Lower lobe of right lung (tissue), 2 donors: ENCODE results near the gene CXCL3. TPM values are rescaled to one million over a fixed set of nuclear protein-coding genes. Genes with fewer than 3 reads are reported as not detected.
A peak's percentile ranks its signal among the peaks of the same experiment; 100 is the strongest.

Source experiments
- ATAC-seq, 2 donors: fragments of 200-7000 bp; cut with Tn5 transposase; one replicate each; pipeline ENCODE4 v1.9.1; 2020 to 2022; ENCODE audit warnings: mild to moderate bottlenecking in 2 of 2, moderate library complexity in 2 of 2
- DNase-seq: peaks from one replicate; pipeline ENCODE4 v3.0.0-alpha.2; 2020
- H3K27ac ChIP-seq: fragments of 200-600 bp; one replicate; pipeline ENCODE4 v1.8.0; 2022
- H3K27me3 ChIP-seq: fragments of 200-600 bp; one replicate; pipeline ENCODE4 v1.8.0; 2022; ENCODE audit warnings: low read depth
- H3K36me3 ChIP-seq: fragments of 200-600 bp; one replicate; pipeline ENCODE4 v1.8.0; 2022; ENCODE audit warnings: mild to moderate bottlenecking
- H3K4me1 ChIP-seq: fragments of 200-600 bp; one replicate; pipeline ENCODE4 v1.8.0; 2022
- H3K4me3 ChIP-seq: fragments of 200-600 bp; one replicate; pipeline ENCODE4 v1.8.0; 2022; ENCODE audit warnings: mild to moderate bottlenecking
- H3K9me3 ChIP-seq: fragments of 200-600 bp; one replicate; pipeline ENCODE4 v1.8.0; 2022
- CTCF ChIP-seq: fragments of 200-600 bp; IDR thresholded peaks from one replicate; pipeline ENCODE4 v1.8.0; 2022; ENCODE audit warnings: antibody characterized with exemption, mild to moderate bottlenecking
- intact Hi-C: fragments of 100-400 bp; cut with DNase I; formaldehyde crosslinking; loops from one replicate; pipeline ENCODE4 v1.11.0; 2022
- total RNA-seq: library from RNA; stranded (reverse); fragmentation: NEBNext Ultra II Directional; extraction: Animal tissue kit (Norgen Biotek cat#: 25700); gene quantifications from one replicate; pipeline ENCODE4 v1.2.1, GENCODE V29; 2021
- donor health status: DM: no; HTN: yes; CAD: no; lungs with severe emphysema.

The CXCL3 gene
- total RNA-seq, 1 donor from 2014 or later: 12.1 TPM

- ATAC-seq (no peak), DNase-seq (no peak)
- Histone ChIP-seq H3K36me3 (no peaks in the 10 kb centered on the region), H3K4me3 (no peak overlapping the region), H3K9me3 (no peaks in the 10 kb centered on the region), H3K27ac (no peak overlapping the region), H3K4me1 (no peaks in the 10 kb centered on the region), H3K27me3 (no peaks in the 10 kb centered on the region)
- TF ChIP-seq CTCF: no peak
- intact Hi-C loops: no loop called here
Observed at GRCh38 chr4:74028504-74028903, 10.0 kb downstream of the CXCL3 start.

GRCh38 chr4:74023709-74024108 lies 14.8 kb downstream of the CXCL3 start:
- Histone ChIP-seq H3K4me3 (no peak overlapping the region), H3K27me3 (no peaks in the 10 kb centered on the region), H3K27ac (no peak overlapping the region), H3K36me3 (no peaks in the 10 kb centered on the region), H3K4me1 (no peaks in the 10 kb centered on the region), H3K9me3 (no peaks in the 10 kb centered on the region)
- ATAC-seq (no peak), DNase-seq (no peak)
- TF ChIP-seq CTCF: no peak
- intact Hi-C loops: no loop called here

- Histone ChIP-seq H3K27me3 (no peaks in the 10 kb centered on the region), H3K4me1 (no peaks in the 10 kb centered on the region), H3K9me3 (no peaks in the 10 kb centered on the region), H3K27ac (no peak overlapping the region), H3K36me3 (no peaks in the 10 kb centered on the region), H3K4me3 (no peak overlapping the region)
- peak; percentile 55 to 60 for ATAC-seq
- TF ChIP-seq CTCF: no peak
- intact Hi-C loops: no loop called here
- no peak for DNase-seq
Observed at GRCh38 chr4:74021601-74022000, 16.9 kb downstream of the CXCL3 start.

GRCh38 chr4:74018771-74019170 lies 19.7 kb downstream of the CXCL3 start:
- intact Hi-C loops: no loop called here
- no peaks in the 10 kb centered on the region for H3K36me3 ChIP-seq
- ATAC-seq (peak; percentile 62 to 71), DNase-seq (peak; percentile 49)
- H3K27ac ChIP-seq: no peak overlapping the region
- no peak for TF ChIP-seq CTCF
- no peaks in the 10 kb centered on the region for H3K27me3 ChIP-seq
- H3K4me3 ChIP-seq: no peak overlapping the region
- H3K4me1 ChIP-seq: no peaks in the 10 kb centered on the region
- H3K9me3 ChIP-seq: no peaks in the 10 kb centered on the region

GRCh38 chr4:74018116-74018515 lies 20.4 kb downstream of the CXCL3 start:
- Histone ChIP-seq H3K9me3 (no peaks in the 10 kb centered on the region), H3K27me3 (no peaks in the 10 kb centered on the region), H3K4me1 (no peaks in the 10 kb centered on the region), H3K27ac (no peak overlapping the region), H3K36me3 (no peaks in the 10 kb centered on the region), H3K4me3 (no peak overlapping the region)
- TF ChIP-seq CTCF: no peak
- no peak for DNase-seq
- peak; percentile 53 to 56 for ATAC-seq
- intact Hi-C loops: no loop called here

- intact Hi-C loops: no loop called here
- Histone ChIP-seq H3K9me3 (no peaks in the 10 kb centered on the region), H3K27ac (no peak overlapping the region), H3K27me3 (no peaks in the 10 kb centered on the region), H3K36me3 (no peaks in the 10 kb centered on the region), H3K4me1 (no peaks in the 10 kb centered on the region), H3K4me3 (no peak overlapping the region)
- DNase-seq: no peak
- no peak for TF ChIP-seq CTCF
- peak; percentile 42 to 54 for ATAC-seq
Observed at GRCh38 chr4:74016068-74016467, 22.4 kb downstream of the CXCL3 start.
